Transverse colon (tissue), 4 donors: Measurements from ENCODE around the gene PIK3CD. TPM values are rescaled to one million over a fixed set of nuclear protein-coding genes. Genes with fewer than 3 reads are reported as not detected.

Experiments used
- DNase-seq: peaks from one replicate; pipeline ENCODE4 v3.0.0-alpha.2; 2019
- H3K27ac ChIP-seq, 4 donors: fragments of 200-600 bp; sonication (generic); 2 replicates each; pipeline ENCODE4 v1.5.1; 2016 to 2018; ENCODE audit warnings: inconsistent platforms in 4 of 4
- H3K27me3 ChIP-seq: fragments of 200-600 bp; sonication (generic); 2 replicates; pipeline ENCODE4 v1.5.1; 2017; ENCODE audit warnings: inconsistent platforms
- H3K36me3 ChIP-seq, 4 donors: fragments of 200-600 bp; sonication (generic); 2 replicates each; pipeline ENCODE4 v1.5.1; 2017 to 2019; ENCODE audit warnings: inconsistent platforms in 4 of 4
- H3K4me1 ChIP-seq, 4 donors: fragments of 200-600 bp; sonication (generic); 2 replicates each; pipeline ENCODE4 v1.5.1; 2017 to 2020; ENCODE audit warnings: inconsistent platforms in 4 of 4
- H3K4me3 ChIP-seq, 4 donors: fragments of 200-600 bp; sonication (generic); 1 replicate in 1 of 4; 2 replicates in 3 of 4; pipeline versions ENCODE4 v1.5.1 to v1.6.1; 2017 to 2019; ENCODE audit warnings: inconsistent platforms in 4 of 4
- H3K9me3 ChIP-seq, 2 donors: fragments of 200-600 bp; sonication (generic); 2 replicates each; pipeline ENCODE4 v1.5.1; 2017 to 2019; ENCODE audit warnings: inconsistent platforms in 2 of 2
- CTCF ChIP-seq, 5 experiments: fragments of 200-600 bp in 3 of 5; fragments of 450-650 bp in 2 of 5; sonication (generic) in 3 of 5; IDR thresholded peaks; 1 replicate in 2 of 5; 2 replicates in 3 of 5; pipeline ENCODE4 v1.5.1; 2016 to 2017; ENCODE audit warnings: antibody characterized with exemption in 5 of 5, inconsistent platforms in 3 of 5, mild to moderate bottlenecking in 2 of 5, moderate library complexity in 1 of 5
- EP300 ChIP-seq: sonication (generic); formaldehyde crosslinking; IDR thresholded peaks from one replicate; pipeline ENCODE4 v1.6.1; 2017; ENCODE audit warnings: antibody characterized with exemption, low read depth
- POLR2A ChIP-seq: fragments of 450-650 bp; IDR thresholded peaks from one replicate; pipeline ENCODE4 v1.6.1; 2016; ENCODE audit warnings: antibody characterized with exemption, mild to moderate bottlenecking, moderate library complexity
- POLR2AphosphoS5 ChIP-seq, 3 donors: sonication (generic); formaldehyde crosslinking; IDR thresholded peaks; one replicate each; pipeline ENCODE4 v1.6.1; 2016; ENCODE audit warnings: antibody characterized with exemption in 3 of 3
- WGBS, 2 donors: methylation state at CpG; one replicate each; pipeline ENCODE4 v1.1.5; 2018; ENCODE audit warnings: low coverage in 1 of 2; 5-methylcytosine and 5-hydroxymethylcytosine counted together
- in situ Hi-C, 4 donors: fragments of 200-750 bp; cut with MboI; loops; one replicate each; pipeline versions ENCODE4 v1.15.0 to v1.15.1; 2017; ENCODE audit warnings: low sequenced_read_pairs in 3 of 4, low pct_ligation_motif_present in 1 of 4, low pct_unique_long_range_greater_than_20kb in 1 of 4
- intact Hi-C: fragments of 100-400 bp; cut with DNase I; formaldehyde crosslinking; loops from one replicate; pipeline ENCODE4 v1.15.1; 2023; ENCODE audit warnings: low total_unique reads
- total RNA-seq, 4 donors: library from RNA; depleted of rRNA; stranded (reverse); fragments of >200 nt; gene quantifications; one replicate each; pipeline ENCODE4 v1.1.0, GENCODE V29; 2016

Gene PIK3CD
- total RNA-seq, 4 donors from 2014 or later: 0.20 to 6.7 (median 4.1) TPM

GRCh38 chr1:9606948-9607347, 44.6 kb upstream of the PIK3CD start:
- H3K27me3 ChIP-seq: no peaks in the 10 kb centered on the region
- no peak for DNase-seq
- H3K27ac ChIP-seq: no peak overlapping the region
- TF ChIP-seq POLR2A (no peak), CTCF (IDR thresholded peaks at IDR 0.05) (no peak), POLR2AphosphoS5 (IDR thresholded peaks at IDR 0.05) (no peak), EP300 (no peak)
- WGBS, 2 donors: 82 to 90% methylated on average over 2 to 10 of the region's 10 CpGs
- H3K9me3 ChIP-seq: no peaks in the 10 kb centered on the region
- intact Hi-C loops (no loop called here), in situ Hi-C loops (no loop called here)
- no peak overlapping the region for H3K4me3 ChIP-seq
- H3K4me1 ChIP-seq: no peaks in the 10 kb centered on the region
- H3K36me3 ChIP-seq: peaks cover 0 to 3% (median 0%) of the 10 kb centered on the region in 4 donors

- Histone ChIP-seq H3K4me1 (no peaks in the 10 kb centered on the region), H3K4me3 (no peak overlapping the region), H3K27ac (no peak overlapping the region), H3K36me3 (no peaks in the 10 kb centered on the region), H3K9me3 (no peaks in the 10 kb centered on the region), H3K27me3 (no peaks in the 10 kb centered on the region)
- intact Hi-C loops (no loop called here), in situ Hi-C loops (no loop called here)
- WGBS, 2 donors: 92% methylated on average over 19 of the region's 19 CpGs; no CpG with 5 or more reads in 1 of the 2 donors
- DNase-seq: no peak
- TF ChIP-seq POLR2AphosphoS5 (IDR thresholded peaks at IDR 0.05) (no peak), EP300 (no peak), CTCF (IDR thresholded peaks at IDR 0.05) (no peak), POLR2A (no peak)
These were observed 44.2 kb upstream of the PIK3CD start for GRCh38 chr1:9607352-9607751.

- Histone ChIP-seq H3K9me3 (no peaks in the 10 kb centered on the region), H3K27me3 (no peaks in the 10 kb centered on the region), H3K4me3 (no peak overlapping the region), H3K36me3 (no peaks in the 10 kb centered on the region), H3K27ac (no peak overlapping the region), H3K4me1 (no peaks in the 10 kb centered on the region)
- no peak for DNase-seq
- intact Hi-C loops: no loop called here
- TF ChIP-seq EP300: no peak
- TF ChIP-seq POLR2AphosphoS5 (IDR thresholded peaks at IDR 0.05): no peak
- TF ChIP-seq CTCF (IDR thresholded peaks at IDR 0.05): no peak
- WGBS, 2 donors: 100% methylated on average over 5 of the region's 5 CpGs; no CpG with 5 or more reads in 1 of the 2 donors
- in situ Hi-C loops: no loop called here
These were observed 41.5 kb upstream of the PIK3CD start for GRCh38 chr1:9609998-9610397.

- no peak for DNase-seq
- no peaks in the 10 kb centered on the region for H3K36me3 ChIP-seq
- no peaks in the 10 kb centered on the region for H3K4me1 ChIP-seq
- H3K27ac ChIP-seq: no peak overlapping the region
- no peak for TF ChIP-seq EP300
- no peak for TF ChIP-seq POLR2A
- no peak for TF ChIP-seq POLR2AphosphoS5 (IDR thresholded peaks at IDR 0.05)
- no peak for TF ChIP-seq CTCF (IDR thresholded peaks at IDR 0.05)
- in situ Hi-C loops (no loop called here), intact Hi-C loops (no loop called here)
- no peaks in the 10 kb centered on the region for H3K27me3 ChIP-seq
- H3K4me3 ChIP-seq: no peak overlapping the region
- H3K9me3 ChIP-seq: no peaks in the 10 kb centered on the region
- WGBS, 2 donors: 85 to 93% methylated on average over 4 to 25 of the region's 25 CpGs
These were observed 41.0 kb upstream of the PIK3CD start for GRCh38 chr1:9610548-9610947.
